ENCODE results near the gene CNGA2. TPM values are rescaled to one million over a fixed set of nuclear protein-coding genes. Genes with fewer than 3 reads are reported as not detected.

CNGA2 gene
- total and polyA plus RNA-seq, 10 of the 15 experiments (the other 5 are each of a cell fraction or from before 2014, with no cell fraction given): not detected

DNA sequence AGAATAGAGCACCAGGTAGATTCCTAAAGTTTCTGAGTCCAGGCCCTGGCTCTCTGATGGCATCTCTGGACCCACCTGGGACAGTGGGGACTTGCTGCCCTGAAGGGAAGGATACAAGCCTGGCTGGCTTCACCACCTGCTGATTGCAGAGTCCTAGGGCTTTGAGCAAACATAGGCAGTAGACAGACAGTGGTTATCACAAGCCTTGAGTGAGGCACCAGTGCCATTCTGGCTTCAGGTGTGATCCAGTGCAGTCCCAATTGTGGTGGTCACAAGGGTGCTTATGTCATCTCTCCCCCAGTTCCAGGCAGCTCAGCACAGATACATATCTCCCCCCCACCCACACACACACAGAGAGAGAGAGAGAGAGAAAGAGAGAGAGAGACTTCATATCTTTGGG, 45.9 kb upstream of the CNGA2 start:
- CTCF ChIA-PET: no interaction called here
- Histone ChIP-seq H3K27ac (ENCODE audit: control insufficient read depth, insufficient read depth) (no peak overlapping the region), H3K9ac (ENCODE audit: control insufficient read depth, insufficient read depth, low read length) (no peak overlapping the region), H3K4me1 (ENCODE audit: control insufficient read depth, insufficient read depth, low read length) (no peaks in the 10 kb centered on the region), H3K4me2 (ENCODE audit: control insufficient read depth, insufficient read depth) (no peak overlapping the region), H3K36me3 (ENCODE audit: control insufficient read depth in 2 of 2, insufficient read depth in 2 of 2, low read length in 1 of 2) (no peaks in the 10 kb centered on the region), H3K27me3 (replicated peaks in 1 of 2; ENCODE audit: control insufficient read depth in 2 of 2, insufficient read depth in 2 of 2, low read length in 1 of 2) (no peaks in the 10 kb centered on the region), H3K9me3 (replicated peaks; ENCODE audit: control insufficient read depth, insufficient read depth, low read length) (no peaks in the 10 kb centered on the region), H2AFZ (ENCODE audit: control insufficient read depth, low read depth, low read length) (no peak overlapping the region), H4K20me1 (ENCODE audit: control insufficient read depth, insufficient read depth) (no peaks in the 10 kb centered on the region), H3K79me2 (ENCODE audit: control insufficient read depth, insufficient read depth, low read length) (no peaks in the 10 kb centered on the region), H3K4me3 (no peak overlapping the region)
- FAIRE-seq (no peak), DNase-seq (ENCODE audit: low read depth, low spot score) (no peak), ATAC-seq (no peak)
- SMC1A ChIA-PET (ENCODE audit: uncharacterized antibody, unreplicated experiment): no interaction called here
- BruUV-seq (replicated peaks): no TSS peak
- intact Hi-C loops (cut with micrococcal nuclease; ENCODE audit: unreplicated experiment) (loop anchor here (10.0 kb wide), 1 partner anchor 324 kb away; no protein-coding TSS in a partner anchor), in situ Hi-C loops (cut with MboI) (loop anchor here (25.0 kb wide), 1 partner anchor 926 kb away; no protein-coding TSS in a partner anchor)
- TF ChIP-seq SIN3A (IDR thresholded peaks at IDR 0.05; ENCODE audit: low read depth, low read length) (no peak), MEF2B (IDR thresholded peaks at IDR 0.05; ENCODE audit: partially characterized antibody, poor library complexity, severe bottlenecking) (no peak), MEF2A (IDR thresholded peaks at IDR 0.05; ENCODE audit: insufficient read depth, low read depth, low read length) (no peak), GATAD2B (conservative IDR thresholded peaks at IDR 0.05; ENCODE audit: low read depth) (no peak), BCL11A (IDR thresholded peaks at IDR 0.05; ENCODE audit: low read depth, low read length) (no peak), BHLHE40 (IDR thresholded peaks at IDR 0.05; ENCODE audit: borderline replicate concordance in 1 of 2, low read depth in 2 of 2, low read length in 1 of 2) (no peak), TAF1 (IDR thresholded peaks at IDR 0.05; ENCODE audit: borderline replicate concordance, low read depth, low read length) (no peak), SP1 (IDR thresholded peaks at IDR 0.05; ENCODE audit: low read depth, low read length) (no peak), GABPA (IDR thresholded peaks at IDR 0.05; ENCODE audit: low read depth) (no peak), ATF7 (IDR thresholded peaks at IDR 0.05; ENCODE audit: low read depth) (no peak), EGR1 (IDR thresholded peaks at IDR 0.05; ENCODE audit: borderline replicate concordance in 1 of 2, low read depth in 2 of 2, low read length in 2 of 2) (no peak), ZNF622 (IDR thresholded peaks at IDR 0.05) (no peak), NR2C2 (IDR thresholded peaks at IDR 0.05; ENCODE audit: borderline replicate concordance, control insufficient read depth, insufficient read length, low read depth) (no peak)
- TF ChIP-seq, protein P1, sequence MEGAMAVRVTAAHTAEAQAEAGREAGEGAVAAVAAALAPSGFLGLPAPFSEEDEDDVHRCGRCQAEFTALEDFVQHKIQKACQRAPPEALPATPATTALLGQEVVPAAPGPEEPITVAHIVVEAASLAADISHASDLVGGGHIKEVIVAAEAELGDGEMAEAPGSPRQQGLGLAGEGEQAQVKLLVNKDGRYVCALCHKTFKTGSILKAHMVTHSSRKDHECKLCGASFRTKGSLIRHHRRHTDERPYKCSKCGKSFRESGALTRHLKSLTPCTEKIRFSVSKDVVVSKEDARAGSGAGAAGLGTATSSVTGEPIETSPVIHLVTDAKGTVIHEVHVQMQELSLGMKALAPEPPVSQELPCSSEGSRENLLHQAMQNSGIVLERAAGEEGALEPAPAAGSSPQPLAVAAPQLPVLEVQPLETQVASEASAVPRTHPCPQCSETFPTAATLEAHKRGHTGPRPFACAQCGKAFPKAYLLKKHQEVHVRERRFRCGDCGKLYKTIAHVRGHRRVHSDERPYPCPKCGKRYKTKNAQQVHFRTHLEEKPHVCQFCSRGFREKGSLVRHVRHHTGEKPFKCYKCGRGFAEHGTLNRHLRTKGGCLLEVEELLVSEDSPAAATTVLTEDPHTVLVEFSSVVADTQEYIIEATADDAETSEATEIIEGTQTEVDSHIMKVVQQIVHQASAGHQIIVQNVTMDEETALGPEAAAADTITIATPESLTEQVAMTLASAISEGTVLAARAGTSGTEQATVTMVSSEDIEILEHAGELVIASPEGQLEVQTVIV (IDR thresholded peaks at IDR 0.05; ENCODE audit: borderline replicate concordance, partially characterized antibody): no peak
- TF ChIP-seq, protein P2, sequence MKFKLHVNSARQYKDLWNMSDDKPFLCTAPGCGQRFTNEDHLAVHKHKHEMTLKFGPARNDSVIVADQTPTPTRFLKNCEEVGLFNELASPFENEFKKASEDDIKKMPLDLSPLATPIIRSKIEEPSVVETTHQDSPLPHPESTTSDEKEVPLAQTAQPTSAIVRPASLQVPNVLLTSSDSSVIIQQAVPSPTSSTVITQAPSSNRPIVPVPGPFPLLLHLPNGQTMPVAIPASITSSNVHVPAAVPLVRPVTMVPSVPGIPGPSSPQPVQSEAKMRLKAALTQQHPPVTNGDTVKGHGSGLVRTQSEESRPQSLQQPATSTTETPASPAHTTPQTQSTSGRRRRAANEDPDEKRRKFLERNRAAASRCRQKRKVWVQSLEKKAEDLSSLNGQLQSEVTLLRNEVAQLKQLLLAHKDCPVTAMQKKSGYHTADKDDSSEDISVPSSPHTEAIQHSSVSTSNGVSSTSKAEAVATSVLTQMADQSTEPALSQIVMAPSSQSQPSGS (IDR thresholded peaks at IDR 0.05; ENCODE audit: low read length): no peak
- TF ChIP-seq, protein P3, sequence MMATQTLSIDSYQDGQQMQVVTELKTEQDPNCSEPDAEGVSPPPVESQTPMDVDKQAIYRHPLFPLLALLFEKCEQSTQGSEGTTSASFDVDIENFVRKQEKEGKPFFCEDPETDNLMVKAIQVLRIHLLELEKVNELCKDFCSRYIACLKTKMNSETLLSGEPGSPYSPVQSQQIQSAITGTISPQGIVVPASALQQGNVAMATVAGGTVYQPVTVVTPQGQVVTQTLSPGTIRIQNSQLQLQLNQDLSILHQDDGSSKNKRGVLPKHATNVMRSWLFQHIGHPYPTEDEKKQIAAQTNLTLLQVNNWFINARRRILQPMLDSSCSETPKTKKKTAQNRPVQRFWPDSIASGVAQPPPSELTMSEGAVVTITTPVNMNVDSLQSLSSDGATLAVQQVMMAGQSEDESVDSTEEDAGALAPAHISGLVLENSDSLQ (IDR thresholded peaks at IDR 0.05): no peak
- RAD21 ChIA-PET (ENCODE audit: unreplicated experiment): no interaction called here
- POLR2A ChIA-PET: no interaction called here

All from GM12878 (cell line).